WTC11 (cell line): ENCODE results near the gene SLIT3. TPM values are rescaled to one million over a fixed set of nuclear protein-coding genes. Genes with fewer than 3 reads are reported as not detected.
A peak's percentile ranks its signal among the peaks of the same experiment; 100 is the strongest.

ENCODE experiments used
- ATAC-seq: fragments of 200-7000 bp; cut with Tn5 transposase; 2 replicates; pipeline ENCODE4 v1.10.0; 2021; ENCODE audit warnings: mild to moderate bottlenecking, moderate library complexity
- CTCF ChIA-PET: fragments of 300-600 bp; sonication (Branson Sonifier 250); formaldehyde crosslinking; loops from one replicate; lab custom pipeline; 2021; ENCODE audit warnings: antibody characterized with exemption; lab: Charles Lee
- POLR2A ChIA-PET: fragments of 350-600 bp; sonication (Branson Sonifier 250); formaldehyde crosslinking; loops from one replicate; lab custom pipeline; 2021; ENCODE audit warnings: antibody characterized with exemption; lab: Charles Lee
- DNase-seq: peaks from one replicate; pipeline ENCODE4 v3.0.0; 2021; ENCODE audit warnings: low spot score
- H3K27ac Mint-ChIP-seq: 2 replicates; pipeline ENCODE4 v1.8.0; 2021; ENCODE audit warnings: mixed read lengths
- H3K27me3 Mint-ChIP-seq: 2 replicates; pipeline ENCODE4 v1.8.0; 2021; ENCODE audit warnings: low read depth, mild to moderate bottlenecking, moderate library complexity, mixed read lengths
- H3K36me3 Mint-ChIP-seq: 2 replicates; pipeline ENCODE4 v1.8.0; 2021; ENCODE audit warnings: mixed read lengths
- H3K4me1 Mint-ChIP-seq: 2 replicates; pipeline ENCODE4 v1.8.0; 2022; ENCODE audit warnings: mixed read lengths
- H3K4me3 Mint-ChIP-seq: 2 replicates; pipeline ENCODE4 v1.8.0; 2021; ENCODE audit warnings: mild to moderate bottlenecking, moderate library complexity, mixed read lengths
- H3K9me3 Mint-ChIP-seq: 2 replicates; pipeline ENCODE4 v1.8.0; 2021; ENCODE audit warnings: mixed read lengths
- CREB1 ChIP-seq: sonication (generic); formaldehyde crosslinking; IDR thresholded peaks from 2 replicates; pipeline ENCODE4 v1.8.0; 2023; ENCODE audit warnings: mild to moderate bottlenecking, missing genetic modification reagents
- E2F4 ChIP-seq: sonication (generic); formaldehyde crosslinking; IDR thresholded peaks from 2 replicates; pipeline ENCODE4 v1.8.1; 2022; ENCODE audit warnings: low read depth, mild to moderate bottlenecking, moderate library complexity, missing genetic modification reagents, borderline replicate concordance
- EMX1 ChIP-seq: fragments of 250-450 bp; sonication (Bioruptor Pico); IDR thresholded peaks from 2 replicates; pipeline ENCODE4 v1.8.0; 2021; ENCODE audit warnings: mild to moderate bottlenecking
- ESRRA ChIP-seq: sonication (generic); formaldehyde crosslinking; IDR thresholded peaks from 2 replicates; pipeline ENCODE4 v1.8.1; 2022; ENCODE audit warnings: mild to moderate bottlenecking, missing genetic modification reagents, borderline replicate concordance
- GRHL2 ChIP-seq: fragments of 250-450 bp; sonication (Bioruptor Pico); IDR thresholded peaks from 2 replicates; pipeline ENCODE4 v1.8.0; 2022; ENCODE audit warnings: mild to moderate bottlenecking, moderate library complexity; ENCODE audit not compliant: insufficient replicate concordance, severe bottlenecking
- GTF2I ChIP-seq: fragments of 250-450 bp; sonication (Bioruptor Pico); conservative IDR thresholded peaks from 2 replicates; pipeline ENCODE4 v1.4.0; 2021; ENCODE audit warnings: mild to moderate bottlenecking
- HMGA2 ChIP-seq: fragments of 250-450 bp; sonication (Bioruptor Pico); IDR thresholded peaks from 2 replicates; pipeline ENCODE4 v1.4.0; 2021; ENCODE audit warnings: mild to moderate bottlenecking, moderate library complexity
- MAX ChIP-seq: sonication (generic); formaldehyde crosslinking; IDR thresholded peaks from 2 replicates; pipeline ENCODE4 v1.8.0; 2022; ENCODE audit warnings: mild to moderate bottlenecking, missing genetic modification reagents
- MXD4 ChIP-seq: fragments of 250-450 bp; sonication (Bioruptor Pico); IDR thresholded peaks from 2 replicates; pipeline ENCODE4 v1.8.0; 2021; ENCODE audit warnings: mild to moderate bottlenecking, moderate library complexity, borderline replicate concordance
- NFYB ChIP-seq: sonication (generic); formaldehyde crosslinking; conservative IDR thresholded peaks from 2 replicates; pipeline ENCODE4 v1.8.0; 2022; ENCODE audit warnings: low read depth, missing genetic modification reagents
- NR2C2 ChIP-seq: sonication (generic); formaldehyde crosslinking; IDR thresholded peaks from 2 replicates; pipeline ENCODE4 v1.8.0; 2022; ENCODE audit warnings: mild to moderate bottlenecking, missing genetic modification reagents
- NR3C1 ChIP-seq: sonication (generic); formaldehyde crosslinking; conservative IDR thresholded peaks from 2 replicates; pipeline ENCODE4 v1.8.1; 2023; ENCODE audit warnings: low read depth, mild to moderate bottlenecking, missing genetic modification reagents
- STAT6 ChIP-seq: sonication (generic); formaldehyde crosslinking; conservative IDR thresholded peaks from 2 replicates; pipeline ENCODE4 v1.8.1; 2023; ENCODE audit warnings: mild to moderate bottlenecking, low read depth, missing genetic modification reagents, moderate library complexity
- USF2 ChIP-seq: sonication (generic); formaldehyde crosslinking; IDR thresholded peaks from 2 replicates; pipeline ENCODE4 v1.8.1; 2023; ENCODE audit warnings: mild to moderate bottlenecking, missing genetic modification reagents, moderate library complexity
- ZNF232 ChIP-seq: sonication (generic); formaldehyde crosslinking; IDR thresholded peaks from 2 replicates; pipeline ENCODE4 v1.8.0; 2022; ENCODE audit warnings: mild to moderate bottlenecking, missing genetic modification reagents
- ZNF512 ChIP-seq: sonication (generic); formaldehyde crosslinking; IDR thresholded peaks from 2 replicates; pipeline ENCODE4 v1.8.1; 2022; ENCODE audit warnings: missing genetic modification reagents, borderline replicate concordance
- total RNA-seq: library from RNA; stranded (reverse); gene quantifications from 3 replicates; pipeline ENCODE4 v1.2.3, GENCODE V29; 2021
- TF ChIP-seq, protein P1 (sequence below): sonication (generic); formaldehyde crosslinking; IDR thresholded peaks from 2 replicates; pipeline ENCODE4 v1.8.1; 2023; ENCODE audit warnings: mild to moderate bottlenecking, missing genetic modification reagents, moderate library complexity
- TF ChIP-seq, protein P2 (sequence below): sonication (generic); formaldehyde crosslinking; IDR thresholded peaks from 2 replicates; pipeline ENCODE4 v1.8.0; 2022; ENCODE audit warnings: mild to moderate bottlenecking, missing genetic modification reagents

Gene SLIT3
- total RNA-seq, 1 experiment from 2014 or later: 1.9 TPM

DNA sequence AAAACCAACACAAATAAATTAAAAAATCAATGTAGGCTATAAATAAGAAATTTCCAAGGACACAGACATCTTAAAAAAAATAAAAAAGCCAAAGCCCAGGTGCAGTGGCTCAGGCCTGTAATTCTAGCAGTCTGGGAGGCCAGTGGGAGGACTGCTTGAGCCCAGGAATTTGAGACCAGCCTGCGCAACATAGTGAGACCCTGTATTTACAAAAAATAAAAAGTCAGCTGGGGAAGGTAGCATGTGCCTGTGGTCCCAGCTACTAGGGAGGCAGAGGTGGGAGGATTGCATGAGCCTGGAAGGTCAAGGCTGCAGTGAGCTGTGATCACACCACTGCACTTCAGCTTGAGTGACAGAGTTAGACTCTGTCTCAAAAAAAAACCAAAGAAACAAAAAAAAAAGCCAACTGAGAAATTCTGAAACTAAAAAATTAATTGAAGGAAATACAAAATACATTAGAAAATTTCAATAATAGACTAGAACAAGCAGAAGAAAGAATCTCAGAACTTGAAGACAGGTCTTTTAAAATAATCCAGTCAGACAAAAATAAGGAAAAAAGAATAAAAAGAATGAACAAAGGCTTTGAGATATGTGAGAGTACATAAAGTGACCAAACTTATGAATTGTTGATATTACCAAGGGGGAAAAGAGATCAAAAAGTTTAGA, 572.3 kb downstream of the SLIT3 start:
- DNase-seq (no peak), ATAC-seq (no peak)
- CTCF ChIA-PET: interaction anchor here (0.5 to 2.1 kb wide), 2 partner anchors 19 to 216 kb away, joined by 3 to 16 read pairs; no protein-coding TSS in a partner anchor

GRCh38 chr5:168727547-168727946, 573.4 kb downstream of the SLIT3 start:
- ChIA-PET CTCF (interaction anchor here (2.1 kb wide), 1 partner anchor 21 kb away, joined by 16 read pairs; no protein-coding TSS in a partner anchor), POLR2A (no interaction called here)
- Mint-ChIP-seq H3K4me1 (peaks cover 13% of the 10 kb centered on the region), H3K27me3 (no peaks in the 10 kb centered on the region), H3K4me3 (no peak overlapping the region), H3K9me3 (peaks cover 7% of the 10 kb centered on the region), H3K27ac (no peak overlapping the region), H3K36me3 (no peaks in the 10 kb centered on the region)
- DNase-seq (no peak), ATAC-seq (peak; percentile 36)
- no peak for TF ChIP-seq HMGA2 (CRISPR knock-in tag)

More for the DNA sequence above, 572.3 kb downstream of the SLIT3 start:
- POLR2A ChIA-PET: no interaction called here
- Mint-ChIP-seq H3K27me3 (no peaks in the 10 kb centered on the region), H3K36me3 (no peaks in the 10 kb centered on the region), H3K4me3 (no peak overlapping the region), H3K4me1 (peaks cover 11% of the 10 kb centered on the region), H3K9me3 (peaks cover 7% of the 10 kb centered on the region), H3K27ac (no peak overlapping the region)
- TF ChIP-seq E2F4: no peak
- TF ChIP-seq NFYB (CRISPR knock-in tag): no peak
- TF ChIP-seq, protein P1, sequence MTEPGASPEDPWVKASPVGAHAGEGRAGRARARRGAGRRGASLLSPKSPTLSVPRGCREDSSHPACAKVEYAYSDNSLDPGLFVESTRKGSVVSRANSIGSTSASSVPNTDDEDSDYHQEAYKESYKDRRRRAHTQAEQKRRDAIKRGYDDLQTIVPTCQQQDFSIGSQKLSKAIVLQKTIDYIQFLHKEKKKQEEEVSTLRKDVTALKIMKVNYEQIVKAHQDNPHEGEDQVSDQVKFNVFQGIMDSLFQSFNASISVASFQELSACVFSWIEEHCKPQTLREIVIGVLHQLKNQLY: no peak

DNA sequence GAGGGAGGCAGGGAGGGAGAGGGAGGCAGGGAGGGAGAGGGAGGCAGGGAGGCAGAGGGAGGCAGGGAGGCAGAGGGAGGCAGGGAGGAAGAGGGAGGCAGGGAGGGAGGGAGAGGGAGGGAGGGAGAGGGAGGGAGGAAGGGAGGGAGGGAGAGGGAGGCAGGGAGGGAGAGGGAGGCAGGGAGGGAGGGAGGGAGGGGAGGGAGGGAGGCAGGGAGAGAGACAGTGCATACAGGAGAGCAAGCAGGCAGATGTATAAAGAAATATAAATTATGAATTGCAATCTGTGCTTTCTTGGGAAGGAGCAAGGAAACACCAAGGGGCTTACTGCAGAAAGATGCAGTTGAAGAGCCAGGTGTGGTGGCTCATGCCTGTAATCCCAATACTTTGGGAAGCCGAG, 574.6 kb downstream of the SLIT3 start:
- Mint-ChIP-seq H3K36me3 (no peaks in the 10 kb centered on the region), H3K4me1 (peaks cover 17% of the 10 kb centered on the region), H3K27ac (no peak overlapping the region), H3K9me3 (peaks cover 7% of the 10 kb centered on the region), H3K27me3 (no peaks in the 10 kb centered on the region), H3K4me3 (no peak overlapping the region)
- ChIA-PET CTCF (no interaction called here), POLR2A (no interaction called here)
- ATAC-seq: no peak
- TF ChIP-seq GRHL2 (CRISPR knock-in tag) (no peak), MAX (CRISPR knock-in tag) (no peak), ESRRA (CRISPR knock-in tag) (no peak)
- TF ChIP-seq, protein P2, sequence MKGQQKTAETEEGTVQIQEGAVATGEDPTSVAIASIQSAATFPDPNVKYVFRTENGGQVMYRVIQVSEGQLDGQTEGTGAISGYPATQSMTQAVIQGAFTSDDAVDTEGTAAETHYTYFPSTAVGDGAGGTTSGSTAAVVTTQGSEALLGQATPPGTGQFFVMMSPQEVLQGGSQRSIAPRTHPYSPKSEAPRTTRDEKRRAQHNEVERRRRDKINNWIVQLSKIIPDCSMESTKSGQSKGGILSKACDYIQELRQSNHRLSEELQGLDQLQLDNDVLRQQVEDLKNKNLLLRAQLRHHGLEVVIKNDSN (CRISPR knock-in tag): no peak
- no peak for DNase-seq

GRCh38 chr5:168724227-168724626, 576.7 kb downstream of the SLIT3 start:
- Mint-ChIP-seq H3K27me3 (no peaks in the 10 kb centered on the region), H3K4me1 (peaks cover 23% of the 10 kb centered on the region), H3K9me3 (peaks cover 7% of the 10 kb centered on the region), H3K4me3 (no peak overlapping the region), H3K36me3 (no peaks in the 10 kb centered on the region), H3K27ac (no peak overlapping the region)
- DNase-seq (no peak), ATAC-seq (peak; percentile 57)
- ChIA-PET CTCF (interaction anchor here (1.0 to 1.4 kb wide), 3 partner anchors 18 to 263 kb away, joined by 3 to 7 read pairs (median 5); no protein-coding TSS in a partner anchor), POLR2A (no interaction called here)
- TF ChIP-seq NR3C1 (no peak), EMX1 (CRISPR knock-in tag) (no peak), STAT6 (CRISPR knock-in tag) (no peak), CREB1 (CRISPR knock-in tag) (no peak), NR2C2 (no peak), MXD4 (no peak), ZNF232 (CRISPR knock-in tag) (no peak), GTF2I (CRISPR knock-in tag) (no peak), ZNF512 (CRISPR knock-in tag) (no peak), USF2 (no peak)
